ENCODE data around the gene TAGLN2.

Gene TAGLN2

GRCh38 chr1:159935305-159935704, 10.0 kb upstream of the TAGLN2 start:
- no peak for DNase-seq

GRCh38 chr1:159934136-159935039, 9.1 kb upstream of the TAGLN2 start:
- DNase-seq = no peak

GRCh38 chr1:159933347-159933746, 8.0 kb upstream of the TAGLN2 start:
- no peak for DNase-seq

- no peak for DNase-seq
Measured at GRCh38 chr1:159932296-159933285, 7.3 kb upstream of the TAGLN2 start.

- no peak for DNase-seq
Measured at GRCh38 chr1:159931795-159932173, 6.5 kb upstream of the TAGLN2 start.

- no peak for DNase-seq
Measured at GRCh38 chr1:159931101-159931794, 5.9 kb upstream of the TAGLN2 start.

- DNase-seq = no peak
Measured at GRCh38 chr1:159930634-159931033, 5.3 kb upstream of the TAGLN2 start.

GRCh38 chr1:159930216-159930615, 4.9 kb upstream of the TAGLN2 start:
- no peak for DNase-seq

- no peak for DNase-seq
Measured at GRCh38 chr1:159929155-159930051, 4.1 kb upstream of the TAGLN2 start.

- no peak for DNase-seq
Measured at GRCh38 chr1:159928491-159929050, 3.3 kb upstream of the TAGLN2 start.

- DNase-seq = no peak
Measured at GRCh38 chr1:159927849-159928431, 2.6 kb upstream of the TAGLN2 start.

GRCh38 chr1:159927211-159927848, 2.0 kb upstream of the TAGLN2 start:
- DNase-seq = no peak

GRCh38 chr1:159925719-159926078, 392 bp upstream of the TAGLN2 start:
- no peak for DNase-seq

GRCh38 chr1:159924025-159924790, 1.1 kb downstream of the TAGLN2 start:
- peak; percentile 94 for DNase-seq

- DNase-seq = peak; percentile 86
Measured at GRCh38 chr1:159923203-159924024, 1.9 kb downstream of the TAGLN2 start.

- peak; percentile 39 for DNase-seq
Measured at GRCh38 chr1:159922511-159923202, 2.6 kb downstream of the TAGLN2 start.

GRCh38 chr1:159921700-159922504, 3.4 kb downstream of the TAGLN2 start:
- peak; percentile 46 for DNase-seq
